ENCODE data around the gene AARS2. TPM values are rescaled to one million over a fixed set of nuclear protein-coding genes. Genes with fewer than 3 reads are reported as not detected.

Gene AARS2
- total RNA-seq, 4 donors from 2014 or later = 6.9 to 12.3 (median 7.6) TPM

GRCh38 chr6:44311767-44312166, 1.4 kb downstream of the AARS2 start:
- ATAC-seq (ENCODE audit: low FRiP score) (no peak), DNase-seq (ENCODE audit: low spot score) (no peak)
- TF ChIP-seq CTCF (IDR thresholded peaks at IDR 0.05) = no peak

- ATAC-seq (ENCODE audit: low FRiP score) (no peak), DNase-seq (ENCODE audit: low spot score) (no peak)
- TF ChIP-seq CTCF (IDR thresholded peaks at IDR 0.05) = no peak
These were observed 1.8 kb downstream of the AARS2 start for GRCh38 chr6:44311304-44311703.

GRCh38 chr6:44310241-44310640, 2.9 kb downstream of the AARS2 start:
- ATAC-seq (ENCODE audit: low FRiP score) (no peak), DNase-seq (ENCODE audit: low spot score) (no peak)
- TF ChIP-seq CTCF (IDR thresholded peaks at IDR 0.05) = no peak

GRCh38 chr6:44309631-44310030, 3.5 kb downstream of the AARS2 start:
- DNase-seq (ENCODE audit: low spot score) (no peak), ATAC-seq (ENCODE audit: low FRiP score) (no peak)
- no peak for TF ChIP-seq CTCF (IDR thresholded peaks at IDR 0.05)

- no peak for TF ChIP-seq CTCF (IDR thresholded peaks at IDR 0.05)
- DNase-seq (ENCODE audit: low spot score) = no peak
- no peak for ATAC-seq (ENCODE audit: low FRiP score)
These were observed 4.1 kb downstream of the AARS2 start for GRCh38 chr6:44309092-44309491.

- ATAC-seq (ENCODE audit: low FRiP score) = no peak
- TF ChIP-seq CTCF (IDR thresholded peaks at IDR 0.05) = no peak
- DNase-seq (ENCODE audit: low spot score) = no peak
These were observed 5.9 kb downstream of the AARS2 start for GRCh38 chr6:44307217-44307616.

- DNase-seq (ENCODE audit: low spot score) = no peak
- TF ChIP-seq CTCF (IDR thresholded peaks at IDR 0.05) = no peak
- no peak for ATAC-seq (ENCODE audit: low FRiP score)
These were observed 6.4 kb downstream of the AARS2 start for GRCh38 chr6:44306710-44307109.

All from omental fat pad (tissue), 4 donors.